Muscle of arm (tissue), 12 donors: ENCODE results near the gene ALKBH5. TPM values are rescaled to one million over a fixed set of nuclear protein-coding genes. Genes with fewer than 3 reads are reported as not detected.

Experiments used
- DNase-seq: peaks from one replicate; pipeline ENCODE4 v3.0.0-alpha.2; 2013
- polyA plus RNA-seq, 12 donors: library from polyadenylated mRNA; unstranded; fragments of 120-200 nt; gene quantifications; one replicate each; pipeline ENCODE4 v1.2.1, GENCODE V29; 2013; ENCODE audit not compliant: insufficient read length in 12 of 12

ALKBH5 gene
- polyA plus RNA-seq, 12 donors = 50.4 to 83.7 (median 67.2) TPM; not detected in 1

GRCh38 chr17:18156171-18156975 lies 27.3 kb upstream of the ALKBH5 start:
- no peak for DNase-seq

- no peak for DNase-seq
Measured at GRCh38 chr17:18156976-18157280, 26.7 kb upstream of the ALKBH5 start.

GRCh38 chr17:18157354-18157985 lies 26.2 kb upstream of the ALKBH5 start:
- no peak for DNase-seq

GRCh38 chr17:18158022-18158600 lies 25.5 kb upstream of the ALKBH5 start:
- DNase-seq = peak; percentile 75

- DNase-seq = no peak
Measured at GRCh38 chr17:18159551-18160120, 24.0 kb upstream of the ALKBH5 start.

GRCh38 chr17:18160128-18160856 lies 23.3 kb upstream of the ALKBH5 start:
- no peak for DNase-seq

GRCh38 chr17:18161207-18162145 lies 22.2 kb upstream of the ALKBH5 start:
- DNase-seq = no peak

- no peak for DNase-seq
Measured at GRCh38 chr17:18163547-18163946, 20.1 kb upstream of the ALKBH5 start.

GRCh38 chr17:18166894-18167293 lies 16.7 kb upstream of the ALKBH5 start:
- DNase-seq = no peak

GRCh38 chr17:18167421-18167820 lies 16.2 kb upstream of the ALKBH5 start:
- DNase-seq = no peak

GRCh38 chr17:18172531-18173278 lies 10.9 kb upstream of the ALKBH5 start:
- DNase-seq = no peak

- no peak for DNase-seq
Measured at GRCh38 chr17:18173740-18174139, 9.9 kb upstream of the ALKBH5 start.

GRCh38 chr17:18176176-18176575 lies 7.5 kb upstream of the ALKBH5 start:
- DNase-seq = no peak

GRCh38 chr17:18177133-18177532 lies 6.5 kb upstream of the ALKBH5 start:
- DNase-seq = no peak

- no peak for DNase-seq
Measured at GRCh38 chr17:18177722-18178121, 5.9 kb upstream of the ALKBH5 start.

- DNase-seq = no peak
Measured at GRCh38 chr17:18179196-18179595, 4.4 kb upstream of the ALKBH5 start.

GRCh38 chr17:18179804-18180203 lies 3.8 kb upstream of the ALKBH5 start:
- no peak for DNase-seq

GRCh38 chr17:18181358-18181757 lies 2.3 kb upstream of the ALKBH5 start:
- no peak for DNase-seq

- peak; percentile 59 for DNase-seq
Measured at GRCh38 chr17:18182110-18182977, 1.3 kb upstream of the ALKBH5 start.
